ENCODE results near the gene PAX8.

The PAX8 gene

GRCh38 chr2:113181258-113182051 lies 97.3 kb downstream of the PAX8 start:
- Histone ChIP-seq H3K36me3 (ENCODE audit: insufficient read depth, low read length) (no peaks in the 10 kb centered on the region), H3K4me1 (ENCODE audit: insufficient read depth, low read length) (peaks cover 7% of the 10 kb centered on the region; the same call in 1 of the 2 replicates), H3K9me3 (ENCODE audit: control insufficient read depth, insufficient read depth, low read length) (no peaks in the 10 kb centered on the region), H3K9ac (ENCODE audit: low read depth, low read length) (no peak overlapping the region)

DNA sequence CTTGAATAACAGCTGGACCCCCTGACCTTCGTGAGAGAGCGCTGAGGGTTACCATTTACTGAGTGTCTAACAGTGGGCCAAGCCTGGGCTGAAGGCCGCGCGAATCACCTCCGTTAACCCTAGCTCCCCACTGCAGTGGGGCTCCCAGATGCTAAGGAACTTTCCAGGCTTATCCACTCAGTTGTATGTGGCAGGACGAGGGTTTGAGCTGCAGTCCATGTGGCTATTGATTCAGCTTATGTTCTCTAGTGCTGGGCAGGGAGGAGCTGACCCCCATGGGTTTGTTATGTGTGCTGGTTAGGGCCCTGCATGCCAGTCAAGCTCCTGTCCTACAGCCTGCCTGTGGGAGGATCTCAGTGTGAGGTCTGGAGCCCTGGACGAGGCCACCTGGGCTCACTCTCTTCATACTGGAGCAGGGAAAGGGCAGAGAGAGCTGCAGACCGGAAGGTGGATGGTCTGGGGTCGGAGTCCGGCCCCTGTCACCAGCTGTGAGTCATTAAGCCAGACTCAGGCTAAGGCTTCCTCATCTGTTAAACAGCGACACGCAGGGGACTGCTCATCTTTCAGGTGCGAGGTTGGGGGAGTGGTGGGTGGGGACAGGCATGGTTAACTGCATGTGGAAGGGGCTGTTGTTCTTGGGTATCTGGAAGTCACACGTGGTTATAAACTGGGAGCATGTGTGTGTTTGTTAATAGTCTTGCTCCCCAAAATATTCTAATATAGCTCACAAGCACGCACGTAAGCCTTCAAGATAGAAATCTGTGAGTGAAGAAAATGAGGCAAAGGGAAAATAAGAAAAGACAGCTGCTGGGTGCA lies 98.4 kb downstream of the PAX8 start:
- no peaks in the 10 kb centered on the region for H3K36me3 ChIP-seq (ENCODE audit: insufficient read depth, low read length)
- peaks cover 11% of the 10 kb centered on the region; the same call in 1 of the 2 replicates for H3K4me1 ChIP-seq (ENCODE audit: insufficient read depth, low read length)
- H3K9ac ChIP-seq (ENCODE audit: low read depth, low read length), result no peak overlapping the region
- H3K9me3 ChIP-seq (ENCODE audit: control insufficient read depth, insufficient read depth, low read length), result no peaks in the 10 kb centered on the region

DNA sequence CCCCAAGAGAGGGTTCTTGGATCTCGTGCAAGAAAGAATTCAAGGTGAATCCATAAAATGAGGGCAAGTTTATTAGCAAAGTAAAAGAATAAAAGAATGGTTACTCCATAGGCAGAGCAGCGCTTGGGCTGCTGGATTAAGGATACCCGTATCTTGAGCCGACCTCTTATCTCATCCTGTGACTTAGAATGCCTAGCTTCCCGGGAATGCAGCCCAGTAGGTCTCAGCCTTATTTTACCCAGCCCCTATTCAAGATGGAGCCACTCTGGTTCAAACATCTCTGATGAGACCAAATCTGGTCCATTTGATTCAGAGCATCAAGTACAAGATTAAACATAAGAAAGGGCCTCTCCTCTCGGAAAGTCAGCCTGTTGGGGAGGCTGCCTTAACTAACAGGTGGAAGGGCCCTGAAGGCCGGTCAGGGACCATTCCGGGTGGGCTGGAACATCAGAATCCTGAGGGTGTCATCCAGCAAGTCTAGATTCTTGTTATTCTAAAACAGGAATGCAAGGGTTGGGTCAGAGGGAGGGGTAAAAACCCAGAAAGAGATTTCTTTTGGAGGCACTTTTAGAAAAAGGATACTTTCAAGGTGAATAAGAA lies 99.2 kb downstream of the PAX8 start:
- peaks cover 13% of the 10 kb centered on the region; the same call in 1 of the 2 replicates for H3K4me1 ChIP-seq (ENCODE audit: insufficient read depth, low read length)
- H3K9me3 ChIP-seq (ENCODE audit: control insufficient read depth, insufficient read depth, low read length), result no peaks in the 10 kb centered on the region
- no peaks in the 10 kb centered on the region for H3K36me3 ChIP-seq (ENCODE audit: insufficient read depth, low read length)
- no peak overlapping the region for H3K9ac ChIP-seq (ENCODE audit: low read depth, low read length)

DNA sequence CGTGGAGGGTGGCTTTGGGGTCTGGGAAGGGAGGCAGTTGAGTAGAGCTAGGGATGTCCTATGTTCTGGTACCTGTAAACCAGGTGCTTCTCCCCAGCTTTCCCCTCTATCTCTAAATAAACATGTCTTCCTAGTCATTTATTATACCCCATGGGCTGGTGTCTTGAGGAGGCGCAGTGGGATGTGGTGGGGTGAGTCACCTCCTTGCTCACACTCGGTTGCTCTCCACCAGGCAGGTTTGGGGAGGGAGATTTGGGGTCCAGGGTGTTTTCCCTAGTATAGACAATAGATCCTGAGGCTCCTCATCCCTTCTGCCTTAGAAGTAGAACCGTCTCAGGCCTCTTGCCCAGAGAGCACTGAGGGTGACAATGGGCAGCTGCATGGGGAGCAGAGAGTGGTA lies 99.8 kb downstream of the PAX8 start:
- Histone ChIP-seq H3K36me3 (ENCODE audit: insufficient read depth, low read length) (no peaks in the 10 kb centered on the region), H3K9ac (ENCODE audit: low read depth, low read length) (no peak overlapping the region), H3K4me1 (ENCODE audit: insufficient read depth, low read length) (peaks cover 13% of the 10 kb centered on the region; the same call in 1 of the 2 replicates), H3K9me3 (ENCODE audit: control insufficient read depth, insufficient read depth, low read length) (no peaks in the 10 kb centered on the region)

DNA sequence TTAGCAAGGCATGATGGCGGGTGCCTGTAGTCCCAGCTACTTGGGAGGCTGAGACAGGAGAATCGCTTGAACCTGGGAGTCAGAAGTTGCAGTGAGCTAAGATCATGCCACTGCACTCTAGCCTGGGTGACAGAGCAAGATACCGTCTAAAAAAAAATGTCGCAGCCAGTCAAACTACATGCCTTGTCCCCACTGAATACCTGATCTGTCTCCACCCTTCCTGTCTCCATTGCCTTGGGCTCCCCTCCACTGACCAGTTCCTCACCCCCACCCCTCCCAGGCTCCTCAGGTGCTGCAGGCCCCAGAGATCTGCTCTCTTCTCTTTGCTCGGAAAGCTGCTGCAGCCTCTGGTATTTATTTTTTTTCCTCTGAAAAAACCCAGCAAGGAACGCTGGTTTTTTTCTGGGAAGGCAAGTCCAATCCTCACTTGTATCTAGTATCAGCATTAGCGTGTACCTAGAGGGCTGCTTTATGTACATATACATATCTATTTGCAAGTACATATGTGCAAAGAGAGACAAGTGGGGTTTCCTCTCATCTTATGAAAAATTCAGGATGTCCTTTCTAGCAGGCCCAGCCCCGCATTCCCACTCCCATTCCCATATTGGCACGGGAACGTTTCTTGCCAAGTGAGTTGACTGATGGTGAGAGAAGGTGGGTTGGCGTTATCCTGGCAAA lies 100.5 kb downstream of the PAX8 start:
- Histone ChIP-seq H3K36me3 (ENCODE audit: insufficient read depth, low read length) (no peaks in the 10 kb centered on the region), H3K9ac (ENCODE audit: low read depth, low read length) (no peak overlapping the region), H3K9me3 (ENCODE audit: control insufficient read depth, insufficient read depth, low read length) (no peaks in the 10 kb centered on the region), H3K4me1 (ENCODE audit: insufficient read depth, low read length) (peaks cover 13% of the 10 kb centered on the region; the same call in 1 of the 2 replicates)

- Histone ChIP-seq H3K4me1 (ENCODE audit: insufficient read depth, low read length) (peaks cover 13% of the 10 kb centered on the region; the same call in 1 of the 2 replicates), H3K9me3 (ENCODE audit: control insufficient read depth, insufficient read depth, low read length) (no peaks in the 10 kb centered on the region), H3K36me3 (ENCODE audit: insufficient read depth, low read length) (no peaks in the 10 kb centered on the region), H3K9ac (ENCODE audit: low read depth, low read length) (no peak overlapping the region)
These were observed 101.9 kb downstream of the PAX8 start for GRCh38 chr2:113176696-113177355.

- Histone ChIP-seq H3K36me3 (ENCODE audit: insufficient read depth, low read length) (no peaks in the 10 kb centered on the region), H3K4me1 (ENCODE audit: insufficient read depth, low read length) (peaks cover 13% of the 10 kb centered on the region; the same call in 1 of the 2 replicates), H3K9me3 (ENCODE audit: control insufficient read depth, insufficient read depth, low read length) (no peaks in the 10 kb centered on the region), H3K9ac (ENCODE audit: low read depth, low read length) (no peak overlapping the region)
These were observed 102.7 kb downstream of the PAX8 start for GRCh38 chr2:113175736-113176695.

- Histone ChIP-seq H3K4me1 (ENCODE audit: insufficient read depth, low read length) (peaks cover 7% of the 10 kb centered on the region; the same call in 1 of the 2 replicates), H3K36me3 (ENCODE audit: insufficient read depth, low read length) (no peaks in the 10 kb centered on the region), H3K9me3 (ENCODE audit: control insufficient read depth, insufficient read depth, low read length) (no peaks in the 10 kb centered on the region), H3K9ac (ENCODE audit: low read depth, low read length) (no peak overlapping the region)
These were observed 103.6 kb downstream of the PAX8 start for GRCh38 chr2:113175042-113175628.

DNA sequence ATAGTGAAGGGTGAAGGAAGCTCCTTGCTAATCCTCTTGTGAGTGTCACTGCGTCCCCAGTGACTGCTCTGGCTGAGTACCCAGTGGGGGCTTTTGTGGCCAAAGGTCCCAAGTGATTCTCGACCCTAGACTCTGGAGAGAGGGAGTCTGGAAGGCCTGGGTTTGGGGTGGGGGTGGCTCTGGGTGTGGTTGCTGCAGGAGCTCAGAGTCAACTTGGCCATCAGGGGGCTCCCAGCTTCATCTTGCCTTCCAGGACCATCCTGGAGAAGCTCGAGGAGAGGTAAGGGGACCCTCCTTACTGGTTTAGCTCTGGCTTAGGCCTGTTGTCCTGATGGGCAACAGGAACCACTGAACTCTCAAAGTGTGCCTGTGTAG lies 104.4 kb downstream of the PAX8 start:
- H3K36me3 ChIP-seq (ENCODE audit: insufficient read depth, low read length), result no peaks in the 10 kb centered on the region
- no peaks in the 10 kb centered on the region for H3K9me3 ChIP-seq (ENCODE audit: control insufficient read depth, insufficient read depth, low read length)
- no peak overlapping the region for H3K9ac ChIP-seq (ENCODE audit: low read depth, low read length)
- peaks cover 7% of the 10 kb centered on the region; the same call in 1 of the 2 replicates for H3K4me1 ChIP-seq (ENCODE audit: insufficient read depth, low read length)

DNA sequence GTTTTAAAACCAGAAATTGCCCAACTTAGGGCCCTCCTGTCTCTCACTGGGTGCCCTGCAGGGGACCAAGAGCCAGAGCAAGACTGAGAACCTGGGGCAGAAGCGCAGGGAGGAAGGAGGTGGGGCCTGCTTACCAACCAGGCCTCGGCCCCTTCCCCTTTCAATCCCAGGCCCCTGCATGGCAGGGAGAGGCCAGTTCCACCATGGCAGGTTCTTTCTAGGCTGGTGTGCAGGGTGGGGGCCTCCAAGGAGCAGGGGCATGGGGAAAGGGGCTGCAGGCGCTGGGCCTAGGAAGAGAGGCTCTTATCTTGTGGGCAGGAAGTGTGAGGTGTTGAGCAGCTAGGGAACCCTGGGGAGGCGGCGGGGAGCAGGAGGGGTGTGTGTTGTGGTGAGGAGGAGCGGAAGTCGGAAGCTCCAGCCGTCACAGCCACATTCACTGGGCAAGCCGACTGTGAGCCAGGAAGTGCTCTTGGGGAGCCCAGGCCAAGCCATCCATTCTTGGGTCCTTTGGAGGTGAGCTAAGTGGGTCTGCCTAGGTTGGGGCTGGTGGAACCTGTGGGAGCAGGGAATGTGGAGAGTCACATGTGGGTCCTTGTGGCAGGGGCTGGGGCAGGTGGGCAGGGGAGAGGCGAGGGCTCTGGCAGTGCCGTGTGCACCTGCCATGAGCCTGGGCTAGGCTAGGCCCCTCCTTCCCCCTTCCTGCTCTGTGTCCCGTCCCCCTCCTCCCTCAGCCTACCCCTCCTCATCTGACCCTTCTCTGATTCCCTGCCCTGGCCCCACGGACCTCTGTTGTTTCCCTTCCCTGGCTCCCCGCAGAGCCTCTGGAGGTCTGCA lies 105.0 kb downstream of the PAX8 start, which contains the start of gene PSD4:
PSD4 (plus strand) TSS at position 430 of the 834 bp plus-strand sequence. CDS start 8,486 bp downstream, outside the sequence.
- Histone ChIP-seq H3K9ac (ENCODE audit: low read depth, low read length) (no peak within 1 kb of the TSS), H3K9me3 (ENCODE audit: control insufficient read depth, insufficient read depth, low read length) (no peaks in the 10 kb centered on the region), H3K4me1 (ENCODE audit: insufficient read depth, low read length) (peaks cover 7% of the 10 kb centered on the region; the same call in 1 of the 2 replicates), H3K36me3 (ENCODE audit: insufficient read depth, low read length) (no peaks in the 10 kb centered on the region)

GRCh38 chr2:113172721-113173541 lies 105.8 kb downstream of the PAX8 start:
- peaks cover 7% of the 10 kb centered on the region; the same call in 1 of the 2 replicates for H3K4me1 ChIP-seq (ENCODE audit: insufficient read depth, low read length)
- H3K9me3 ChIP-seq (ENCODE audit: control insufficient read depth, insufficient read depth, low read length), result no peaks in the 10 kb centered on the region
- no peaks in the 10 kb centered on the region for H3K36me3 ChIP-seq (ENCODE audit: insufficient read depth, low read length)
- H3K9ac ChIP-seq (ENCODE audit: low read depth, low read length), result no peak overlapping the region
